K562 (cell line): ENCODE measurements around the gene SGK1. TPM values are rescaled to one million over a fixed set of nuclear protein-coding genes. Genes with fewer than 3 reads are reported as not detected.

ENCODE experiments used
- ATAC-seq: fragments of 200-7000 bp; cut with Tn5 transposase; 3 replicates; pipeline ENCODE4 v1.9.1; 2020; ENCODE audit warnings: moderate library complexity
- BruUV-seq: library from RNA; stranded (reverse); fragments of 400-500 nt; replicated peaks from 2 replicates; lab custom pipeline; 2021; lab: Mats Ljungman, UMichigan
- CTCF ChIA-PET: fragments of 300-600 bp; formaldehyde crosslinking; extraction: SDS; loops from one replicate; lab custom pipeline; 2021; ENCODE audit warnings: low intra/inter-chr PET ratio; lab: Yijun Ruan, JAX
- POLR2A ChIA-PET: fragments of 300-600, 350-650 bp; sonication (Branson Sonifier 250); formaldehyde crosslinking; extraction: SDS; loops from one replicate; lab custom pipeline; 2021; ENCODE audit warnings: antibody characterized with exemption, inconsistent platforms; lab: Yijun Ruan, JAX
- DNase-seq, 4 experiments: peaks; one replicate each; pipeline versions ENCODE4 v3.0.0 to v3.0.0-alpha.2; 2011 to 2018; ENCODE audit warnings: low spot score in 3 of 4, mixed read lengths in 3 of 4; ENCODE audit errors: extremely low read depth in 1 of 4
- FAIRE-seq: peaks from 2 replicates; lab custom pipeline; 2011; peaks lifted over from hg19 to GRCh38; lab: Jason Lieb, UNC
- H2AFZ ChIP-seq: 2 replicates; pipeline ENCODE4 v1.6.0; 2011; ENCODE audit warnings: low read depth, low read length, control low read depth, inconsistent platforms
- H3K27ac ChIP-seq: fragments of 200-600 bp; 3 replicates; pipeline ENCODE4 v1.8.0; 2011; ENCODE audit warnings: low read depth, mild to moderate bottlenecking, control low read depth, inconsistent platforms, low read length, moderate library complexity, mixed read lengths; ENCODE audit errors: extremely low read depth
- H3K27me3 ChIP-seq, 2 experiments: fragments of 300-600 bp in 1 of 2; 2 replicates in 1 of 2; 3 replicates in 1 of 2; pipeline versions ENCODE4 v1.6.0 to v1.8.0; 2011; ENCODE audit warnings: inconsistent platforms in 2 of 2, low read length in 2 of 2, mild to moderate bottlenecking in 1 of 2, mixed read lengths in 1 of 2, moderate library complexity in 1 of 2; ENCODE audit not compliant: control insufficient read depth in 2 of 2, insufficient read depth in 2 of 2
- H3K36me3 ChIP-seq: fragments of 300-600 bp; 3 replicates; pipeline ENCODE4 v1.8.0; 2011; ENCODE audit warnings: mild to moderate bottlenecking, low read length, inconsistent platforms; ENCODE audit not compliant: control insufficient read depth, insufficient read depth
- H3K4me1 ChIP-seq, 2 experiments: fragments of 200-600 bp in 1 of 2; replicated peaks in 1 of 2; 2 replicates in 1 of 2; 3 replicates in 1 of 2; pipeline versions ENCODE4 v1.5.1 to v1.8.0; 2011; ENCODE audit warnings: inconsistent platforms in 2 of 2, low read length in 2 of 2, mild to moderate bottlenecking in 1 of 2, mixed read lengths in 1 of 2, moderate library complexity in 1 of 2; ENCODE audit not compliant: control insufficient read depth in 2 of 2, insufficient read depth in 2 of 2
- H3K4me2 ChIP-seq: 2 replicates; pipeline ENCODE4 v1.6.1; 2011; ENCODE audit warnings: low read length, control low read depth, inconsistent platforms, mixed read lengths; ENCODE audit not compliant: insufficient read depth
- H3K4me3 ChIP-seq: fragments of 200-600 bp; sonication (generic), shearing (Covaris generic); 2 replicates; pipeline ENCODE4 v1.5.1; 2016; ENCODE audit warnings: control low read depth, inconsistent platforms
- H3K79me2 ChIP-seq: fragments of 200-600 bp; 3 replicates; pipeline ENCODE4 v1.8.0; 2011; ENCODE audit warnings: low read length, inconsistent platforms; ENCODE audit not compliant: control insufficient read depth, insufficient read depth
- H3K9ac ChIP-seq, 2 experiments: 2 replicates each; pipeline versions ENCODE4 v1.6.0 to v1.6.1; 2011; ENCODE audit warnings: low read depth in 2 of 2, low read length in 2 of 2, control low read depth in 1 of 2, inconsistent platforms in 1 of 2, mild to moderate bottlenecking in 1 of 2, mixed read lengths in 1 of 2; ENCODE audit not compliant: insufficient read depth in 1 of 2
- H3K9me1 ChIP-seq: one replicate; pipeline ENCODE4 v1.6.0; 2011; ENCODE audit warnings: inconsistent platforms, mild to moderate bottlenecking, low read length, moderate library complexity; ENCODE audit not compliant: control insufficient read depth, insufficient read depth
- H3K9me3 ChIP-seq: replicated peaks from 2 replicates; pipeline ENCODE4 v1.5.1; 2011; ENCODE audit warnings: low read depth, low read length, inconsistent platforms; ENCODE audit not compliant: control insufficient read depth, insufficient read depth
- H4K20me1 ChIP-seq: replicated peaks from 2 replicates; pipeline ENCODE4 v1.6.1; 2011; ENCODE audit warnings: low read length, inconsistent platforms, mixed read lengths; ENCODE audit not compliant: control insufficient read depth, insufficient read depth
- BACH1 ChIP-seq: fragments of 200-800 bp; sonication (Bioruptor generic); IDR thresholded peaks from 2 replicates; pipeline ENCODE4 v1.6.1; 2016; ENCODE audit warnings: missing genetic modification characterization, missing compliant biosample characterization
- GTF2E2 ChIP-seq: fragments of 200-800 bp; sonication (Bioruptor generic); IDR thresholded peaks from 2 replicates; pipeline ENCODE4 v1.6.1; 2016; ENCODE audit warnings: missing genetic modification characterization, missing compliant biosample characterization
- HMG20A ChIP-seq: fragments of 450-650 bp; formaldehyde crosslinking; conservative IDR thresholded peaks from 2 replicates; pipeline ENCODE4 v1.4.0; 2020; ENCODE audit warnings: mild to moderate bottlenecking, mixed read lengths
- MEIS2 ChIP-seq: fragments of 450-650 bp; IDR thresholded peaks from 2 replicates; pipeline ENCODE4 v1.6.1; 2014; ENCODE audit warnings: mild to moderate bottlenecking; ENCODE audit not compliant: partially characterized antibody
- NFIX ChIP-seq: fragments of 250-450 bp; sonication (Bioruptor Pico); IDR thresholded peaks from 2 replicates; pipeline ENCODE4 v1.4.0; 2020; ENCODE audit warnings: low read depth, mild to moderate bottlenecking, moderate library complexity
- ZNF224 ChIP-seq: sonication (generic); formaldehyde crosslinking; IDR thresholded peaks from 2 replicates; pipeline ENCODE4 v1.8.0; 2022; ENCODE audit warnings: mild to moderate bottlenecking, missing genetic modification reagents
- WGBS: fragments of 100-300 bp; shearing (Covaris generic); methylation state at CpG from one replicate; pipeline ENCODE4 v1.1.6; 2016; ENCODE audit warnings: low coverage, mixed read lengths; ENCODE audit not compliant: insufficient coverage; ENCODE audit errors: missing lambda C conversion rate; 5-methylcytosine and 5-hydroxymethylcytosine counted together
- in situ Hi-C: fragments of 300-500 bp; cut with MboI; formaldehyde crosslinking; loops from 4 replicates; pipeline ENCODE4 v1.15.0; 2018; ENCODE audit warnings: inconsistent platforms, mixed read lengths
- intact Hi-C: fragments of 100-400 bp; cut with micrococcal nuclease; formaldehyde crosslinking; loops from 2 replicates; pipeline ENCODE4 v1.14.2; 2022
- polyA plus RNA-seq, 8 experiments: library from polyadenylated mRNA; depleted of rRNA in 4 of 8; stranded (reverse) in 5 of 8; unstranded in 3 of 8; fragments of >200 nt; fragmentation: Nextera tagmentation in 2 of 8; fragmentation: Illumina TruSeq in 1 of 8; extraction: Ambion mirVana in 2 of 8; extraction: Trizol in 1 of 8; gene quantifications; 2 replicates each; pipeline versions ENCODE4 v1.2.1 to v1.2.3, GENCODE V29; 2011 to 2014; ENCODE audit warnings: inconsistent platforms in 1 of 8, missing spikeins in 1 of 8
- total RNA-seq, 7 experiments: library from RNA; depleted of rRNA in 6 of 7; stranded (reverse); fragments of >200 nt in 6 of 7; fragmentation: Illumina TruSeq in 2 of 7; extraction: Trizol in 2 of 7; gene quantifications; 2 replicates each; pipeline versions ENCODE4 v1.2.1 to v1.2.3, GENCODE V29; 2011 to 2021; ENCODE audit warnings: low replicate concordance in 1 of 7
- TF ChIP-seq, protein P1 (sequence below), 2 experiments: fragments of 450-650 bp in 1 of 2; IDR thresholded peaks; 2 replicates each; pipeline ENCODE4 v1.6.1; 2011 to 2017; ENCODE audit warnings: low read depth in 2 of 2, antibody characterized with exemption in 1 of 2, borderline replicate concordance in 1 of 2, low read length in 1 of 2, mild to moderate bottlenecking in 1 of 2, mixed read lengths in 1 of 2; ENCODE audit not compliant: control insufficient read depth in 1 of 2
- TF ChIP-seq, protein P2 (sequence below): fragments of 450-650 bp; IDR thresholded peaks from 2 replicates; pipeline ENCODE4 v1.6.1; 2016; ENCODE audit warnings: missing biosample characterization, missing genetic modification characterization
- TF ChIP-seq, protein P3 (sequence below): fragments of 450-650 bp; IDR thresholded peaks from 2 replicates; pipeline ENCODE4 v1.6.1; 2016; ENCODE audit warnings: low read depth

The SGK1 gene
- total and polyA plus RNA-seq, 9 of the 15 experiments (the other 6 are each of a cell fraction or from before 2014, with no cell fraction given), result 3.5 to 7.2 (median 3.9) TPM

DNA sequence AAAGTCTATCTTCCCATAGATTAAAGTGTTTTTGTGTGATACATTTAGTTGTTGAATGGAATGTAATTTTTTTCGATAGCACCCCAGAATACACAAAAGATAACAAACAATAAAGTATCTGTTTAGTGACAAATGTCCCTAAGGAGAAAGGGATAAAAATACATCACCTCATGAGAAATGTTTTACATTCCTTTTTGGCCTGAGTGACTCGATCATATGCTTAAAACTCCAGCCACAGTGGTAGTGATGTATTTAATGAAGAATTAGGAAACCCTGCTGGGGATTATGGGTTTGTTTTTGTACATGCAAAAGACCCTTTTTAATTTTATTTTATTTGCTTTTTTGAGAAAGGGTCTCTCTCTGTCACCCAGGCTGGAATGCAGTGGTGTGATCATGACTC lies 4.3 kb upstream of the SGK1 start:
- H2AFZ ChIP-seq, result no peak overlapping the region; the same call in 1 of the 2 replicates
- H3K9ac ChIP-seq, result no peak overlapping the region
- intact Hi-C loops (no loop called here), in situ Hi-C loops (no loop called here)
- WGBS, result 12% methylated on average over 2 of the region's 2 CpGs
- H3K4me2 ChIP-seq, result no peak overlapping the region
- H3K4me1 ChIP-seq, result peaks cover 0 to 5% of the 10 kb centered on the region in 2 experiments; a peak in 1 of 5 replicates
- no peaks in the 10 kb centered on the region for H3K9me1 ChIP-seq
- FAIRE-seq (no peak), DNase-seq (no peak), ATAC-seq (no peak)
- no peaks in the 10 kb centered on the region for H4K20me1 ChIP-seq
- H3K27ac ChIP-seq, result no peak overlapping the region
- BruUV-seq, result no TSS peak
- H3K79me2 ChIP-seq, result no peaks in the 10 kb centered on the region
- H3K4me3 ChIP-seq, result no peak overlapping the region
- H3K9me3 ChIP-seq, result no peaks in the 10 kb centered on the region
- CTCF ChIA-PET, result no interaction called here
- POLR2A ChIA-PET, result no interaction called here
- H3K36me3 ChIP-seq, result no peaks in the 10 kb centered on the region
- no peaks in the 10 kb centered on the region for H3K27me3 ChIP-seq
- TF ChIP-seq, protein P1, sequence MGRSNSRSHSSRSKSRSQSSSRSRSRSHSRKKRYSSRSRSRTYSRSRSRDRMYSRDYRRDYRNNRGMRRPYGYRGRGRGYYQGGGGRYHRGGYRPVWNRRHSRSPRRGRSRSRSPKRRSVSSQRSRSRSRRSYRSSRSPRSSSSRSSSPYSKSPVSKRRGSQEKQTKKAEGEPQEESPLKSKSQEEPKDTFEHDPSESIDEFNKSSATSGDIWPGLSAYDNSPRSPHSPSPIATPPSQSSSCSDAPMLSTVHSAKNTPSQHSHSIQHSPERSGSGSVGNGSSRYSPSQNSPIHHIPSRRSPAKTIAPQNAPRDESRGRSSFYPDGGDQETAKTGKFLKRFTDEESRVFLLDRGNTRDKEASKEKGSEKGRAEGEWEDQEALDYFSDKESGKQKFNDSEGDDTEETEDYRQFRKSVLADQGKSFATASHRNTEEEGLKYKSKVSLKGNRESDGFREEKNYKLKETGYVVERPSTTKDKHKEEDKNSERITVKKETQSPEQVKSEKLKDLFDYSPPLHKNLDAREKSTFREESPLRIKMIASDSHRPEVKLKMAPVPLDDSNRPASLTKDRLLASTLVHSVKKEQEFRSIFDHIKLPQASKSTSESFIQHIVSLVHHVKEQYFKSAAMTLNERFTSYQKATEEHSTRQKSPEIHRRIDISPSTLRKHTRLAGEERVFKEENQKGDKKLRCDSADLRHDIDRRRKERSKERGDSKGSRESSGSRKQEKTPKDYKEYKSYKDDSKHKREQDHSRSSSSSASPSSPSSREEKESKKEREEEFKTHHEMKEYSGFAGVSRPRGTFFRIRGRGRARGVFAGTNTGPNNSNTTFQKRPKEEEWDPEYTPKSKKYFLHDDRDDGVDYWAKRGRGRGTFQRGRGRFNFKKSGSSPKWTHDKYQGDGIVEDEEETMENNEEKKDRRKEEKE (IDR thresholded peaks at IDR 0.05; ENCODE audit: borderline replicate concordance in 1 of 2, control insufficient read depth in 1 of 2, low read depth in 2 of 2, low read length in 1 of 2), result no peak
- TF ChIP-seq NFIX (CRISPR knock-in tag) (no peak), ZNF224 (CRISPR knock-in tag) (no peak), BACH1 (tag) (no peak), MEIS2 (no peak), HMG20A (CRISPR knock-in tag) (no peak), GTF2E2 (tag) (no peak)
- TF ChIP-seq, protein P2, sequence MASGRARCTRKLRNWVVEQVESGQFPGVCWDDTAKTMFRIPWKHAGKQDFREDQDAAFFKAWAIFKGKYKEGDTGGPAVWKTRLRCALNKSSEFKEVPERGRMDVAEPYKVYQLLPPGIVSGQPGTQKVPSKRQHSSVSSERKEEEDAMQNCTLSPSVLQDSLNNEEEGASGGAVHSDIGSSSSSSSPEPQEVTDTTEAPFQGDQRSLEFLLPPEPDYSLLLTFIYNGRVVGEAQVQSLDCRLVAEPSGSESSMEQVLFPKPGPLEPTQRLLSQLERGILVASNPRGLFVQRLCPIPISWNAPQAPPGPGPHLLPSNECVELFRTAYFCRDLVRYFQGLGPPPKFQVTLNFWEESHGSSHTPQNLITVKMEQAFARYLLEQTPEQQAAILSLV (tag), result no peak
- TF ChIP-seq, protein P3, sequence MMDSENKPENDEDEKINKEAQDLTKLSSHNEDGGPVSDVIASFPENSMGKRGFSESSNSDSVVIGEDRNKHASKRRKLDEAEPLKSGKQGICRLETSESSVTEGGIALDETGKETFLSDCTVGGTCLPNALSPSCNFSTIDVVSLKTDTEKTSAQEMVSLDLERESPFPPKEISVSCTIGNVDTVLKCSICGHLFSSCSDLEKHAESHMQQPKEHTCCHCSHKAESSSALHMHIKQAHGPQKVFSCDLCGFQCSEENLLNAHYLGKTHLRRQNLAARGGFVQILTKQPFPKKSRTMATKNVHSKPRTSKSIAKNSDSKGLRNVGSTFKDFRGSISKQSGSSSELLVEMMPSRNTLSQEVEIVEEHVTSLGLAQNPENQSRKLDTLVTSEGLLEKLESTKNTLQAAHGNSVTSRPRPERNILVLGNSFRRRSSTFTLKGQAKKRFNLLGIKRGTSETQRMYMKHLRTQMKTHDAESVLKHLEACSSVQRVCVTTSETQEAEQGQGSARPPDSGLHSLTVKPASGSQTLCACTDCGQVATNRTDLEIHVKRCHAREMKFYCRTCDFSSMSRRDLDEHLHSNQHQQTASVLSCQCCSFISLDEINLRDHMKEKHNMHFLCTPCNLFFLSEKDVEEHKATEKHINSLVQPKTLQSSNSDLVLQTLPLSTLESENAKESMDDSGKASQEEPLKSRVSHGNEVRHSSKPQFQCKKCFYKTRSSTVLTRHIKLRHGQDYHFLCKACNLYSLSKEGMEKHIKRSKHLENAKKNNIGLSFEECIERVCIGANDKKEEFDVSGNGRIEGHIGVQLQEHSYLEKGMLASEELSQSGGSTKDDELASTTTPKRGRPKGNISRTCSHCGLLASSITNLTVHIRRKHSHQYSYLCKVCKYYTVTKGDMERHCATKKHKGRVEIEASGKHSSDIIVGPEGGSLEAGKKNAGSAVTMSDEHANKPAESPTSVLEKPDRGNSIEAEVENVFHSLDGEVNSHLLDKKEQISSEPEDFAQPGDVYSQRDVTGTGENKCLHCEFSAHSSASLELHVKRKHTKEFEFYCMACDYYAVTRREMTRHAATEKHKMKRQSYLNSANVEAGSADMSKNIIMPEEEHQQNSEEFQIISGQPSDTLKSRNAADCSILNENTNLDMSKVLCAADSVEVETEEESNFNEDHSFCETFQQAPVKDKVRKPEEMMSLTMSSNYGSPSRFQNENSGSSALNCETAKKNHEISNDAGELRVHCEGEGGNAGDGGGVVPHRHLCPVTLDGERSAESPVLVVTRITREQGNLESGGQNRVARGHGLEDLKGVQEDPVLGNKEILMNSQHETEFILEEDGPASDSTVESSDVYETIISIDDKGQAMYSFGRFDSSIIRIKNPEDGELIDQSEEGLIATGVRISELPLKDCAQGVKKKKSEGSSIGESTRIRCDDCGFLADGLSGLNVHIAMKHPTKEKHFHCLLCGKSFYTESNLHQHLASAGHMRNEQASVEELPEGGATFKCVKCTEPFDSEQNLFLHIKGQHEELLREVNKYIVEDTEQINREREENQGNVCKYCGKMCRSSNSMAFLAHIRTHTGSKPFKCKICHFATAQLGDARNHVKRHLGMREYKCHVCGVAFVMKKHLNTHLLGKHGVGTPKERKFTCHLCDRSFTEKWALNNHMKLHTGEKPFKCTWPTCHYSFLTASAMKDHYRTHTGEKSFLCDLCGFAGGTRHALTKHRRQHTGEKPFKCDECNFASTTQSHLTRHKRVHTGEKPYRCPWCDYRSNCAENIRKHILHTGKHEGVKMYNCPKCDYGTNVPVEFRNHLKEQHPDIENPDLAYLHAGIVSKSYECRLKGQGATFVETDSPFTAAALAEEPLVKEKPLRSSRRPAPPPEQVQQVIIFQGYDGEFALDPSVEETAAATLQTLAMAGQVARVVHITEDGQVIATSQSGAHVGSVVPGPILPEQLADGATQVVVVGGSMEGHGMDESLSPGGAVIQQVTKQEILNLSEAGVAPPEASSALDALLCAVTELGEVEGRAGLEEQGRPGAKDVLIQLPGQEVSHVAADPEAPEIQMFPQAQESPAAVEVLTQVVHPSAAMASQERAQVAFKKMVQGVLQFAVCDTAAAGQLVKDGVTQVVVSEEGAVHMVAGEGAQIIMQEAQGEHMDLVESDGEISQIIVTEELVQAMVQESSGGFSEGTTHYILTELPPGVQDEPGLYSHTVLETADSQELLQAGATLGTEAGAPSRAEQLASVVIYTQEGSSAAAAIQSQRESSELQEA, result no peak
